Measurements from ENCODE around the gene RHD.
"Not testable (repeated sequence)": the region's sequence is repeated elsewhere in the genome, so short reads cannot be mapped to it uniquely, and the experiment has no call there.

The RHD gene

GRCh38 chr1:25349606-25350005 is 77.3 kb downstream of the RHD start:
- DNase-seq (ENCODE audit: low read depth in 2 of 2, low spot score in 1 of 2): no peak

- no peak for DNase-seq (ENCODE audit: low read depth in 2 of 2, low spot score in 1 of 2)
Observed at GRCh38 chr1:25355841-25356395, 83.6 kb downstream of the RHD start.

GRCh38 chr1:25356441-25356840 is 84.1 kb downstream of the RHD start:
- no peak for DNase-seq (ENCODE audit: low read depth in 2 of 2, low spot score in 1 of 2)

GRCh38 chr1:25356848-25357247 is 84.5 kb downstream of the RHD start:
- no peak for DNase-seq (ENCODE audit: low read depth in 2 of 2, low spot score in 1 of 2)

GRCh38 chr1:25360596-25361581 is 88.6 kb downstream of the RHD start:
- DNase-seq (ENCODE audit: low read depth in 2 of 2, low spot score in 1 of 2): no peak

- no peak for DNase-seq (ENCODE audit: low read depth in 2 of 2, low spot score in 1 of 2)
Observed at GRCh38 chr1:25361901-25362300, 89.6 kb downstream of the RHD start.

GRCh38 chr1:25362634-25363559 is 90.6 kb downstream of the RHD start:
- not testable (repeated sequence) for DNase-seq (ENCODE audit: low read depth in 2 of 2, low spot score in 1 of 2)

GRCh38 chr1:25369241-25369640 is 96.9 kb downstream of the RHD start:
- no peak for DNase-seq (ENCODE audit: low read depth in 2 of 2, low spot score in 1 of 2)

GRCh38 chr1:25369691-25370271 is 97.5 kb downstream of the RHD start:
- not testable (repeated sequence) for DNase-seq (ENCODE audit: low read depth in 2 of 2, low spot score in 1 of 2)

- DNase-seq (ENCODE audit: low read depth in 2 of 2, low spot score in 1 of 2): not testable (repeated sequence)
Observed at GRCh38 chr1:25371757-25372156, 99.4 kb downstream of the RHD start.

GRCh38 chr1:25378367-25378766 is 106.1 kb downstream of the RHD start:
- not testable (repeated sequence) for DNase-seq (ENCODE audit: low read depth in 2 of 2, low spot score in 1 of 2)

All from stimulated activated CD8-positive, alpha-beta memory T cell treated with anti-CD3 and anti-CD28 coated beads, Interleukin-4, amount 100 ng/mL, for 4 hours (primary cell).